ENCODE results near the gene GLRB. TPM values are rescaled to one million over a fixed set of nuclear protein-coding genes. Genes with fewer than 3 reads are reported as not detected.

The GLRB gene
- total and polyA plus RNA-seq, 2 experiments from 2014 or later: 3.3 to 4.8 TPM

DNA sequence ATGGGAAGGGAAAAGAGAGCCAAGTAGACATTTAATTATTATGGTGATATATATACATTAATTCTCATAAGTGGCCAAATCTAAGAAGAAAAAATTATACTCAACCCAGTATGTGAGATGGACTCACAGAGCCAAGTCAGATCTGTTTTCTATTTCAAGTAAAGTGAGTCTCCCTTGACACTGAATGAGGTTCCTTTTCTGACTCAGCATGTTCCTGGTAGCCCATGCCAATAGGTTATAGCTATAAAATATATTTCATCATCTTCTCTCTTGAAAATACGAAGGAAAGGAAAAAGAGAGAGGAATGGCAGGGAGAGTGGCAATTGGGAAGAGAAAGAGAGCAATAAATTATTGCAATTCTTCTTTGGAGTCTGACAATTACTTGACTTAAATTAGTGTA lies 75.8 kb downstream of the GLRB start:
- Histone ChIP-seq H3K27ac (no peak overlapping the region), H3K9me3 (ENCODE audit: low read depth) (no peaks in the 10 kb centered on the region), H3K4me3 (no peak overlapping the region), H3K36me3 (replicated peaks; ENCODE audit: insufficient read depth, low read depth) (no peaks in the 10 kb centered on the region), H3K4me2 (no peak overlapping the region), H3K9me2 (replicated peaks; ENCODE audit: insufficient read depth) (no peaks in the 10 kb centered on the region), H3K27me3 (no peaks in the 10 kb centered on the region), H2AFZ (no peak overlapping the region), H4K20me1 (ENCODE audit: insufficient read depth, poor library complexity, severe bottlenecking) (no peaks in the 10 kb centered on the region), H3K4me1 (ENCODE audit: insufficient read depth) (no peaks in the 10 kb centered on the region), H3K79me2 (no peaks in the 10 kb centered on the region)
- no peak for TF ChIP-seq EZH2phosphoT487 (IDR thresholded peaks at IDR 0.05; ENCODE audit: low read depth, severe bottlenecking, unreplicated experiment)
- TF ChIP-seq EZH2 (IDR thresholded peaks at IDR 0.05; ENCODE audit: borderline replicate concordance): no peak
- TF ChIP-seq, protein P1, sequence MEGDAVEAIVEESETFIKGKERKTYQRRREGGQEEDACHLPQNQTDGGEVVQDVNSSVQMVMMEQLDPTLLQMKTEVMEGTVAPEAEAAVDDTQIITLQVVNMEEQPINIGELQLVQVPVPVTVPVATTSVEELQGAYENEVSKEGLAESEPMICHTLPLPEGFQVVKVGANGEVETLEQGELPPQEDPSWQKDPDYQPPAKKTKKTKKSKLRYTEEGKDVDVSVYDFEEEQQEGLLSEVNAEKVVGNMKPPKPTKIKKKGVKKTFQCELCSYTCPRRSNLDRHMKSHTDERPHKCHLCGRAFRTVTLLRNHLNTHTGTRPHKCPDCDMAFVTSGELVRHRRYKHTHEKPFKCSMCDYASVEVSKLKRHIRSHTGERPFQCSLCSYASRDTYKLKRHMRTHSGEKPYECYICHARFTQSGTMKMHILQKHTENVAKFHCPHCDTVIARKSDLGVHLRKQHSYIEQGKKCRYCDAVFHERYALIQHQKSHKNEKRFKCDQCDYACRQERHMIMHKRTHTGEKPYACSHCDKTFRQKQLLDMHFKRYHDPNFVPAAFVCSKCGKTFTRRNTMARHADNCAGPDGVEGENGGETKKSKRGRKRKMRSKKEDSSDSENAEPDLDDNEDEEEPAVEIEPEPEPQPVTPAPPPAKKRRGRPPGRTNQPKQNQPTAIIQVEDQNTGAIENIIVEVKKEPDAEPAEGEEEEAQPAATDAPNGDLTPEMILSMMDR (IDR thresholded peaks at IDR 0.05; ENCODE audit: poor library complexity): no peak
- DNase-seq (ENCODE audit: low spot score): no peak
- 95% methylated on average over 1 of the region's 1 CpG for WGBS (ENCODE audit: low lambda C conversion rate, missing lambda C conversion rate)

GRCh38 chr4:157165935-157166610 lies 90.1 kb downstream of the GLRB start:
- no peak for TF ChIP-seq EZH2 (IDR thresholded peaks at IDR 0.05; ENCODE audit: borderline replicate concordance)
- TF ChIP-seq, protein P1 (IDR thresholded peaks at IDR 0.05; ENCODE audit: poor library complexity): no peak
- H3K4me1 ChIP-seq (ENCODE audit: insufficient read depth): no peaks in the 10 kb centered on the region
- H3K36me3 ChIP-seq (replicated peaks; ENCODE audit: insufficient read depth, low read depth): no peaks in the 10 kb centered on the region
- H3K9me3 ChIP-seq (ENCODE audit: low read depth): no peaks in the 10 kb centered on the region
- no peak overlapping the region for H2AFZ ChIP-seq
- no peaks in the 10 kb centered on the region for H3K27me3 ChIP-seq
- WGBS (ENCODE audit: low lambda C conversion rate, missing lambda C conversion rate): 73% methylated on average over 3 of the region's 3 CpGs
- H3K9me2 ChIP-seq (replicated peaks; ENCODE audit: insufficient read depth): no peaks in the 10 kb centered on the region
- H3K4me2 ChIP-seq: no peak overlapping the region
- no peaks in the 10 kb centered on the region for H3K79me2 ChIP-seq
- H3K27ac ChIP-seq: no peak overlapping the region
- no peaks in the 10 kb centered on the region for H4K20me1 ChIP-seq (ENCODE audit: insufficient read depth, poor library complexity, severe bottlenecking)
- no peak for DNase-seq (ENCODE audit: low spot score)
- no peak overlapping the region for H3K4me3 ChIP-seq

DNA sequence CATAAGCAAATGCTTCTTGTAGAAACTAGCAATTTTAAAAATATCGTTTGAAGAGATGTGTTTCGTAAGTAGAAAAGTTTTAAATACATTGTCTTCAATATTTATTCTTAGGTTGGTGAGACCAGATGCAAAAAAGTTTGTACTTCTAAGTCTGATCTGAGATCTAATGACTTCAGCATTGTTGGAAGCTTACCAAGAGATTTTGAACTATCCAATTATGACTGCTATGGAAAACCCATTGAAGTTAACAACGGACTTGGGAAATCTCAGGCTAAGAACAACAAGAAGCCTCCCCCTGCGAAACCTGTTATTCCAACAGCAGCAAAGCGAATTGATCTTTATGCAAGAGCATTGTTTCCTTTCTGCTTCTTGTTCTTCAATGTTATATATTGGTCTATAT lies 94.4 kb downstream of the GLRB start:
- Histone ChIP-seq H3K27me3 (no peaks in the 10 kb centered on the region), H3K27ac (no peak overlapping the region), H3K9me2 (replicated peaks; ENCODE audit: insufficient read depth) (no peaks in the 10 kb centered on the region), H3K36me3 (replicated peaks; ENCODE audit: insufficient read depth, low read depth) (no peaks in the 10 kb centered on the region), H4K20me1 (ENCODE audit: insufficient read depth, poor library complexity, severe bottlenecking) (no peaks in the 10 kb centered on the region), H3K9me3 (ENCODE audit: low read depth) (no peaks in the 10 kb centered on the region), H3K4me2 (no peak overlapping the region), H3K79me2 (no peaks in the 10 kb centered on the region), H2AFZ (no peak overlapping the region), H3K4me3 (no peak overlapping the region), H3K4me1 (ENCODE audit: insufficient read depth) (no peaks in the 10 kb centered on the region)
- 86% methylated on average over 5 of the region's 5 CpGs for WGBS (ENCODE audit: low lambda C conversion rate, missing lambda C conversion rate)
- TF ChIP-seq EZH2phosphoT487 (IDR thresholded peaks at IDR 0.05; ENCODE audit: low read depth, severe bottlenecking, unreplicated experiment): no peak
- no peak for TF ChIP-seq EZH2 (IDR thresholded peaks at IDR 0.05; ENCODE audit: borderline replicate concordance)
- TF ChIP-seq, protein P1 (IDR thresholded peaks at IDR 0.05; ENCODE audit: poor library complexity): no peak
- DNase-seq (ENCODE audit: low spot score): no peak

Data from hepatocyte (in vitro differentiated cells).